Kidney epithelial cell (primary cell): ENCODE data around the gene CASTOR1. TPM values are rescaled to one million over a fixed set of nuclear protein-coding genes. Genes with fewer than 3 reads are reported as not detected.

Experiments used
- DNase-seq: peaks from one replicate; pipeline ENCODE4 v3.0.0-alpha.2; 2010; ENCODE audit warnings: low read depth
- H3K27me3 ChIP-seq: 2 replicates; pipeline ENCODE4 v1.6.0; 2011; ENCODE audit warnings: low read length; ENCODE audit not compliant: control insufficient read depth, insufficient read depth
- H3K36me3 ChIP-seq: 2 replicates; pipeline ENCODE4 v1.5.1; 2011; ENCODE audit warnings: low read length; ENCODE audit not compliant: control insufficient read depth, insufficient read depth
- H3K4me3 ChIP-seq: 2 replicates; pipeline ENCODE4 v1.5.1; 2011; ENCODE audit warnings: low read depth, mild to moderate bottlenecking, control low read depth, low read length
- total RNA-seq: library from RNA; depleted of rRNA; stranded (reverse); fragments of >200 nt; gene quantifications from 2 replicates; pipeline ENCODE4 v1.2.3, GENCODE V29; 2015
- TF ChIP-seq, protein P1 (sequence below): IDR thresholded peaks from 2 replicates; pipeline ENCODE4 v1.5.1; 2011; ENCODE audit warnings: mild to moderate bottlenecking, moderate library complexity, low read length, control low read depth, inconsistent platforms; ENCODE audit not compliant: insufficient read depth, poor library complexity, severe bottlenecking

Gene CASTOR1
- total RNA-seq, 1 donor from 2014 or later = 10.5 TPM

- Histone ChIP-seq H3K4me3 (no peak overlapping the region), H3K27me3 (no peaks in the 10 kb centered on the region), H3K36me3 (no peaks in the 10 kb centered on the region)
- TF ChIP-seq, protein P1, sequence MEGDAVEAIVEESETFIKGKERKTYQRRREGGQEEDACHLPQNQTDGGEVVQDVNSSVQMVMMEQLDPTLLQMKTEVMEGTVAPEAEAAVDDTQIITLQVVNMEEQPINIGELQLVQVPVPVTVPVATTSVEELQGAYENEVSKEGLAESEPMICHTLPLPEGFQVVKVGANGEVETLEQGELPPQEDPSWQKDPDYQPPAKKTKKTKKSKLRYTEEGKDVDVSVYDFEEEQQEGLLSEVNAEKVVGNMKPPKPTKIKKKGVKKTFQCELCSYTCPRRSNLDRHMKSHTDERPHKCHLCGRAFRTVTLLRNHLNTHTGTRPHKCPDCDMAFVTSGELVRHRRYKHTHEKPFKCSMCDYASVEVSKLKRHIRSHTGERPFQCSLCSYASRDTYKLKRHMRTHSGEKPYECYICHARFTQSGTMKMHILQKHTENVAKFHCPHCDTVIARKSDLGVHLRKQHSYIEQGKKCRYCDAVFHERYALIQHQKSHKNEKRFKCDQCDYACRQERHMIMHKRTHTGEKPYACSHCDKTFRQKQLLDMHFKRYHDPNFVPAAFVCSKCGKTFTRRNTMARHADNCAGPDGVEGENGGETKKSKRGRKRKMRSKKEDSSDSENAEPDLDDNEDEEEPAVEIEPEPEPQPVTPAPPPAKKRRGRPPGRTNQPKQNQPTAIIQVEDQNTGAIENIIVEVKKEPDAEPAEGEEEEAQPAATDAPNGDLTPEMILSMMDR = no peak
- DNase-seq = no peak
Observed at GRCh38 chr22:30323246-30323645, 33.9 kb upstream of the CASTOR1 start.

- TF ChIP-seq, protein P1 = no peak
- Histone ChIP-seq H3K4me3 (no peak overlapping the region), H3K36me3 (no peaks in the 10 kb centered on the region), H3K27me3 (no peaks in the 10 kb centered on the region)
- no peak for DNase-seq
Observed at GRCh38 chr22:30321461-30321860, 32.2 kb upstream of the CASTOR1 start.

DNA sequence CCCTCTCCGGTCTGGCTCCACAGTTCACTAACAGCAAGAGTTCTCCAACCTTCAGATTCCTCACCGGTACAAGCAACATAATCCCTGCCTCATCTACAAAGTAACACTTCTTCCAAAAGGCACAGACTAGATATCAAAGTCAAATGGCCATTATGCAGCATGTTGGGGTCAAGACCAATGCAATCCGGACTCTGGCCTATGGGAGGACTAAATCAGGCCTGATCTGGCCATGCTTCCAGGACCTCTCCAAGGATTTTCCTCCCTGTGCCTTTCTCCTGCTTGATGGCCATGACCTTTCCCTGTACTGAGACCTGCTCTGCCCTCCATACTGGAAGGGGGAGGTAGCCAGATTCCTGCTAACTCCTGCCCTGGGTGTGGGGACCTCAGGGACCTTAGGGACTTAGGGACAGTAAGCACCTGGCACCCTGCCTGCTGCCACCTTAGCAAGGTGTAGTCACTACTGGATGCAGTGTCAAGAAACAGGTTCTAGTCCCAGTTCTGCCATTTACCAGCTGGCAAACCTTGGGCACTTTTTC, 30.8 kb upstream of the CASTOR1 start:
- no peak for DNase-seq
- no peaks in the 10 kb centered on the region for H3K27me3 ChIP-seq
- no peak overlapping the region for H3K4me3 ChIP-seq
- TF ChIP-seq, protein P1 = no peak
- no peaks in the 10 kb centered on the region for H3K36me3 ChIP-seq

GRCh38 chr22:30318799-30319419, 29.6 kb upstream of the CASTOR1 start:
- no peaks in the 10 kb centered on the region for H3K36me3 ChIP-seq
- no peaks in the 10 kb centered on the region for H3K27me3 ChIP-seq
- DNase-seq = no peak
- H3K4me3 ChIP-seq = no peak overlapping the region
- TF ChIP-seq, protein P1 = no peak

DNA sequence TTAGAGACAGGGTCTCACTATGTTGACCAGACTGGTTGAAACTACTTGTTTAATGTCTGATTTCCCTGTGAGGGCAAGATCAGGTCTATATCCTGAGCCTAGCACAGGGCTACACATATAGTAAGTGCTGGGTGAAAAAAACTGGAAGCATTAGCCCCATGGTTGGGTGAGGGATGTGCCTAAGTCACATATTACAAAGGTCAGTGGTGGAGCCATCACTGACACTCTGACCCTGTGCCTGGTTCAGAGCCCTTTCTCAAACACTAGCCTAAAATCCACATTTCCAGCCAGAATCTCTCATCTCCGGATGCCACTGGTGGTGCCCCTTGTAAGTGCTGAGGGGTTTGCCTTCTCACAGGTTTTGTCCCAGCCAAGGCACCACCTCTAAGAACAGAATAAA, 28.5 kb upstream of the CASTOR1 start:
- no peaks in the 10 kb centered on the region for H3K27me3 ChIP-seq
- no peaks in the 10 kb centered on the region for H3K36me3 ChIP-seq
- TF ChIP-seq, protein P1 = no peak
- DNase-seq = no peak
- H3K4me3 ChIP-seq = no peak overlapping the region

DNA sequence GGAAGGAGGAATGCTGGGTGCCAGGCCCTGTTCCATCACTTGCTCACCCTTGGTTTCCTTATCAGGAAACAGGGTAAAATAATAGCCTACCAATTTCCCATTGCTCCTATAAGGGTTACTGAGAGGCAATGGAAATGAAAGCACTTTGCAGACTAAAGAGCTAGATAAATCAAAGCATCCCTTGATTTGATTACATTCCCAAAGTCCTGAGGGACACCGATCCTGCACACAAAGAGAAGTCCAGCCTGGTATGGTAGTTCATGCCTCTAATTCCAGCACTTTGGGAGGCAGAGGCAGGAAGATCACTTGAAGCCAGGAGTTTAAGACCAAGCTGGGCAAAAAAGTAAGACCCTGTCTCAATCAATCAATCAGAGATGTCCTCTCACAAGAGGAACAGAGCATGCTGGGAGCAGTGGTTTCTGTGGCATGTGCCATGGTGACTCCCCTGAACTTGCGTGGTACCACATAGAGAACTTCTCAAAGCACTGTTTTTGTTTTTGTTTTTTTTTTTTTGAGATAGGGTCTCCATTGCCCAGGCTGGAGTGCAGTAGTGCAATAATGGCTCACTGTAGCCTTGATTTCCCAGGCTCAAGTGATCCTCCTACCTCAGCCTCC, 26.8 kb upstream of the CASTOR1 start:
- TF ChIP-seq, protein P1 = no peak
- H3K27me3 ChIP-seq = no peaks in the 10 kb centered on the region
- H3K4me3 ChIP-seq = no peak overlapping the region
- no peak for DNase-seq
- H3K36me3 ChIP-seq = no peaks in the 10 kb centered on the region
